Mucosa of rectum (tissue), 2 donors: ENCODE measurements around the gene ETNK1.
"Not testable (repeated sequence)": the region's sequence is repeated elsewhere in the genome, so short reads cannot be mapped to it uniquely, and the experiment has no call there.

Source experiments
- H3K27ac ChIP-seq, 2 donors: one replicate each; pipeline ENCODE4 v1.7.0; 2013; ENCODE audit warnings: inconsistent platforms in 2 of 2, low read depth in 2 of 2, low read length in 2 of 2
- H3K27me3 ChIP-seq, 2 donors: one replicate each; pipeline ENCODE4 v1.7.0; 2013; ENCODE audit warnings: low read length in 2 of 2; ENCODE audit not compliant: control insufficient read depth in 2 of 2, insufficient read depth in 2 of 2
- H3K36me3 ChIP-seq, 2 donors: one replicate each; pipeline ENCODE4 v1.7.0; 2013; ENCODE audit warnings: low read length in 2 of 2; ENCODE audit not compliant: control insufficient read depth in 2 of 2, insufficient read depth in 2 of 2
- H3K4me1 ChIP-seq, 2 donors: one replicate each; pipeline ENCODE4 v1.7.0; 2013; ENCODE audit warnings: low read length in 2 of 2, mild to moderate bottlenecking in 1 of 2; ENCODE audit not compliant: control insufficient read depth in 2 of 2, insufficient read depth in 2 of 2
- H3K4me3 ChIP-seq, 2 donors: one replicate each; pipeline ENCODE4 v1.7.0; 2013; ENCODE audit warnings: low read length in 2 of 2
- H3K9ac ChIP-seq, 2 donors: one replicate each; pipeline ENCODE4 v1.7.0; 2013; ENCODE audit warnings: low read length in 2 of 2, low read depth in 1 of 2, mild to moderate bottlenecking in 1 of 2
- H3K9me3 ChIP-seq, 2 donors: one replicate each; pipeline ENCODE4 v1.7.0; 2013; ENCODE audit warnings: low read length in 2 of 2; ENCODE audit not compliant: control insufficient read depth in 2 of 2
- donor health status: healthy.
- donor health status: Normal muscosa, but diverticular disease.

The ETNK1 gene

DNA sequence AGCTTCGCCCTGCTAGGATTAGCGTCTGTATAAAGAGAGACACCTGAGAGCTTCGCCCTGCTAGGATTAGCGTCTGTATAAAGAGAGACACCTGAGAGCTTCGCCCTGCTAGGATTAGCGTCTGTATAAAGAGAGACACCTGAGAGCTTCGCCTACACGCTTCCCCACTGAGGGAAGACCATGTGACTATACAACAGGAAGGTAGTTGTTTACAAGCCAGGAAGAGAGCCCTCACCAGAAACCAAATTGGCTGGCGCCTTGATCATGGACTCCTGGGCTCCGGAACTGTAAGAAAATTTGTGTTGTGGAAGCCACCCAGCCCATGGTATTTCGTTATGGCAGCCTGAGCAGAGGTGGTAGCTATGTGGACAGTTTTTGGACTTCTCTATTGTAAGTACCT lies 74.7 kb downstream of the ETNK1 start:
- H3K4me3 ChIP-seq, H3K27me3 ChIP-seq, H3K9ac ChIP-seq: not testable (repeated sequence)

DNA sequence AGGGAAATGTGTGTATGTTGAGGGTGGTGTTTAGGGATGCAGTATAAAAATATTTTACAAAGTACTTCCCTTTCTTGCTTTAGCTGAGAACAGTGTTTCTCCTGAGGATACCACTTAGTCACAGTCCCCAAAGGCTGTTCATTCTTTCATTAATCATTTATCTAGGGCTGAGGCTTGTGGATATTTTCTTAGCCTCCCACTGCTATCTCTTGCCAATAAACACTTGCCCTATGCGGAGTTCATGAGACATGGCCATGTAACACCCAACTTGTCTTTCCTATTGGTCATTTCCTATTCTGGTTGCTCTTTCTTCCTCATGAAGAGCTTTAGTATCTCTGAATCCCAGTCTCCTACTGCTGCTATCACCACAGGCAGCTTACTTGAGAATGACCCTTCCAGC lies 75.1 kb downstream of the ETNK1 start:
- Histone ChIP-seq H3K27ac (no peak overlapping the region), H3K36me3 (no peaks in the 10 kb centered on the region)

More for the DNA sequence above, 74.7 kb downstream of the ETNK1 start:
- not testable (repeated sequence) for H3K27ac ChIP-seq, H3K9me3 ChIP-seq, H3K36me3 ChIP-seq, H3K4me1 ChIP-seq

DNA sequence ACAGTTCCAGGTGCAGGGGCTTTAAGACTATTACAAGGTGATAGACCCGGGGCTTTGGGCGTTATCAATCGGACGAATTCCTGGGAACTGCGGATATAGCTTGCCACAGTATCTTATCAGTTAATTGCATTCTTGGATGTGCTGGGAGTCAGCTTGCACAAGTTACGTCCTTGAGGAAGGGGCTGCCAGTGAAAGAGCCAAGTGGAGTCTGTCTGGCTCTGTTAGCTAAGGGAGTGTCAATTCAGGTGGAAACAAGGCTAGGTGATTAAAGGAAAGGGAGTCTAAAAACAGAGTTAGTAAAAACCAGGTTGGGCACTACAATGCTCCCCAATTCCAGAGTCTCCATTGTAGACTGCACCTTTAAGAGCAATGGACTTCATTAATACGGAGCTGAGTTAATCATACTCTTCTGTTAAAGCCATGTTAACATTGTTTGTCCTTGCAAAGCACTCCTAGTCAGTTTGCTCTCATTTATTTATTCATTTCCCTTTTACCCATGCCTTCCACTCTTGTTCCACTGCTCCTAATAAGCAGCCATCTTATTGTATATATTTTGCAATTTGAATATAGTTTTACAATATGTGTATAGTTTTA lies 76.3 kb downstream of the ETNK1 start:
- not testable (repeated sequence) for H3K27me3 ChIP-seq, H3K4me3 ChIP-seq, H3K9me3 ChIP-seq

More for the DNA sequence above, 75.1 kb downstream of the ETNK1 start:
- Histone ChIP-seq H3K9ac (no peak overlapping the region), H3K4me3 (no peak overlapping the region), H3K4me1 (no peaks in the 10 kb centered on the region), H3K27me3 (no peaks in the 10 kb centered on the region), H3K9me3 (no peaks in the 10 kb centered on the region)

DNA sequence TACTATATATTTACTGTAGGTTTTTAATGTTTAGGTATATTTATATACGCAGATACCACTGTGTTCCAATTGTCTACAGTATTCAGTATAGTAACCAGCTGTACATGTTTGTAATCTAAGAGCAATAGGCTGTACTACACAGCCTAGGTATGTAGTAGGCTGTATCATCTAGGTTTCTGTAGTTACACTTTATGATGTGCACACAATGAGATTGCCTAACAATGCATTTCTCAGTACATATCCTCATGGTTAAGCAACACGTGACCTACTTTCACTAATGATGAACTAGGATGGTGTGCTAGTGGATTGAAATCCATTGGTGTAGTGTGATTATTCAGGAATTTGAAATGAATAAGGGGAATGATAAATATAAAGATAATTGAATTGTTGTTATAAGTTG lies 77.7 kb downstream of the ETNK1 start:
- H3K36me3 ChIP-seq, result no peaks in the 10 kb centered on the region
- H3K27ac ChIP-seq, result no peak overlapping the region
- H3K4me3 ChIP-seq, result no peak overlapping the region
- H3K9ac ChIP-seq, result no peak overlapping the region
- no peaks in the 10 kb centered on the region for H3K9me3 ChIP-seq
- H3K27me3 ChIP-seq, result no peaks in the 10 kb centered on the region
- no peaks in the 10 kb centered on the region for H3K4me1 ChIP-seq

More for the DNA sequence above, 76.3 kb downstream of the ETNK1 start:
- not testable (repeated sequence) for H3K27ac ChIP-seq, H3K9ac ChIP-seq, H3K36me3 ChIP-seq, H3K4me1 ChIP-seq

DNA sequence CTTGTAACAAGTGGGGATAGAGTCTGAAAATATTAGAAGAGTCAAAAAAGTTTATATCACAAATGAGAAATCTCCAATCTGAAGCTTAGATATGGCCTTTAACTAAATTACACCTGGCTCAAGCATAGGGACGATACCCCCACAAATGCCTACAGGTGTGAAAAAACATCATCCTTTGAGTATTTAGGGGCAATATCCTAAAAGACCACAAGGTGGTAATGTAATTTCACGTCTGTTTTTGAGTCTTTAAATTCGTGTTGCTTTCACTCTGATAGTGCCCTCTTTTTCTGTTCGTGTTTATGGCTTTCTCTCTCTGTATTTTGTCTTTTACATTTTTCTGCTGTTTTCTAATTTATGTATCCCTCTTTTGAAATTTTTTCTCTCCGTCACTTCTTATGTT lies 84.3 kb downstream of the ETNK1 start:
- no peak overlapping the region for H3K27ac ChIP-seq
- no peak overlapping the region for H3K9ac ChIP-seq
- no peaks in the 10 kb centered on the region for H3K27me3 ChIP-seq
- no peaks in the 10 kb centered on the region for H3K36me3 ChIP-seq
- H3K4me1 ChIP-seq, result no peaks in the 10 kb centered on the region
- no peak overlapping the region for H3K4me3 ChIP-seq
- no peaks in the 10 kb centered on the region for H3K9me3 ChIP-seq

DNA sequence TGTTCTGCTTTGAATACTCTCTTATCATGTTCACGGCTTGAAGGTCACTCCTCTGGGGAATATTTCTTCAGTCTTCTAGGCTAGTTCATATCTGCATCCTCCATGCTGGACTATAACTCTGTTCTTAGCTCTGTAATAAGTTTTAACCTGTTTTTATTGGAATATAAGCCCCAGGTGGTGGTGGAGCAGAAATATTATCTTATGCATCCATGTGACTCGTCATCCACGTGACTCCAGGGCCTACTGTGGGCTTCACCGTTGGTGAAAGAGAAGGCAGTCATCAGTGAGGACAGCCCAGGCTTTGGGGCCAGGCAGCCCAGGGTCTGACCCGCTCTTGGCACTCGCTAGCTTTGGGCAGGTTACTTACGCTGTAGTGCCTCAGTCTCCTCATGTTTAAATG lies 87.1 kb downstream of the ETNK1 start:
- Histone ChIP-seq H3K4me3 (no peak overlapping the region), H3K9me3 (no peaks in the 10 kb centered on the region), H3K27ac (no peak overlapping the region), H3K9ac (no peak overlapping the region), H3K4me1 (no peaks in the 10 kb centered on the region), H3K36me3 (no peaks in the 10 kb centered on the region), H3K27me3 (no peaks in the 10 kb centered on the region)

GRCh38 chr12:22715254-22715653 lies 90.3 kb downstream of the ETNK1 start:
- Histone ChIP-seq H3K4me3 (no peak overlapping the region), H3K36me3 (no peaks in the 10 kb centered on the region), H3K4me1 (no peaks in the 10 kb centered on the region), H3K27me3 (no peaks in the 10 kb centered on the region), H3K27ac (no peak overlapping the region), H3K9me3 (no peaks in the 10 kb centered on the region), H3K9ac (no peak overlapping the region)

DNA sequence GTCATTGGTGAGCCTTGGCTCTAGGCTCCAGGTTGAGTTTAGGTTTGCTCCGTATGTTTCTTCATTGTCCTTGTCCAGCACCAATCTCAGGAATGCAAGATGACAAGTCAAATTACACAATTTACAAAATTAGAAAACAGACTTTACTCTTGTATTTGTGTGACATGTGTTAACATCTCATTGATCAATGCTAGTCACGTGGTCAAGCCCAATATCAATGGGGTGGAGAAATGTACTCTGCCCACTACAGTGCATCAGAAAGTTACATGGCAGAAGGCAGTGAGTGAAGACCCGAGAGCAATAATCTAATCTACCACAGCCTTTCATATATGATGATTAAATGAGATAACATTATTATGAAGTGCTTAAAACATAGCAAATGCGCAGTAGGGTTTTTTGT lies 94.8 kb downstream of the ETNK1 start:
- Histone ChIP-seq H3K27ac (no peak overlapping the region), H3K27me3 (no peaks in the 10 kb centered on the region), H3K9me3 (no peaks in the 10 kb centered on the region), H3K36me3 (no peaks in the 10 kb centered on the region), H3K4me3 (no peak overlapping the region), H3K4me1 (no peaks in the 10 kb centered on the region), H3K9ac (no peak overlapping the region)

DNA sequence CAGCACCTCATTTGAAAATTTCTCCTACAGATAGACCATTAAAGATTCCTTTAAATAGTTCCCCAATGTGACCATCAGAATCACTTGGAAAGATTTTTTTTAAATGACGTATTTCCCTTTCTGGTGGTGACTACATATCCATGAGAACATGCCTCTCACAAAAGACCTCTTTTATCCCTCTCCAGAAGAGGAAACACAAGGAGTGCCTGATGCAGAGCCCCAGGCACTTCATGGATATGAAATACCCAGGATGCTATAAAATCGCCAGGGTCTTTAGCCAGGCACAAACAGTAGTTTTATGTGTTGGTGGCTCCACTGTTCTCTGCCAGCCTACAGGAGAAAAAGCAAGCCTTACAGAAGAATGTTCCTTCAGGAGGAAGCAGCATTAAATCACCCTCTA lies 97.1 kb downstream of the ETNK1 start:
- H3K27me3 ChIP-seq, result no peaks in the 10 kb centered on the region
- no peak overlapping the region for H3K27ac ChIP-seq
- no peaks in the 10 kb centered on the region for H3K9me3 ChIP-seq
- H3K36me3 ChIP-seq, result no peaks in the 10 kb centered on the region
- no peak overlapping the region for H3K9ac ChIP-seq
- H3K4me1 ChIP-seq, result no peaks in the 10 kb centered on the region
- H3K4me3 ChIP-seq, result no peak overlapping the region

DNA sequence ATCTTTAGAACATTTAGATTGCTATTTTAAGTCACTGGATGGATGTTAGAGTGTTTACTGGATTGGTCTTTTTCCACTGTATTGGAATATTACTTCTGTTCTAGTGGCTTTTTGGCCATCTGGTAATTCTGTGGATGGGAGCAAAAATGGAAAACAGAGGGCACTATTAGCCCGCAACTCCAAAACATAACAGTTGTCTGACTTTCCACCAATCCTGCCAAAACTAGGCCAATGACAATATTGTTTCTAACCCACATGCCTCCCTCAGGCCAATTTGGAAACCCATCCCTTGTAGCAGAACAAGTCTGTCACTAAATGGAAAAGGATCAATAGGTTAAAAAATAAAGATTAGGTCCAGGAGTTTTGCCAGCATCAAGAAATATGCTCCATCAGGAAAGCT lies 97.8 kb downstream of the ETNK1 start:
- Histone ChIP-seq H3K9ac (no peak overlapping the region), H3K36me3 (no peaks in the 10 kb centered on the region), H3K4me1 (no peaks in the 10 kb centered on the region), H3K27ac (no peak overlapping the region), H3K9me3 (no peaks in the 10 kb centered on the region), H3K4me3 (no peak overlapping the region), H3K27me3 (no peaks in the 10 kb centered on the region)

GRCh38 chr12:22728987-22729386 lies 104.0 kb downstream of the ETNK1 start:
- Histone ChIP-seq H3K9ac (no peak overlapping the region), H3K9me3 (no peaks in the 10 kb centered on the region), H3K36me3 (no peaks in the 10 kb centered on the region), H3K27ac (no peak overlapping the region), H3K27me3 (no peaks in the 10 kb centered on the region), H3K4me1 (no peaks in the 10 kb centered on the region), H3K4me3 (no peak overlapping the region)
